Measurements from ENCODE around the gene STARD7.

GRCh38 chr2:96146881-96147592 is 61.6 kb downstream of the STARD7 start:
- TF ChIP-seq CTCF (IDR thresholded peaks at IDR 0.05) (no peak), POLR2A (IDR thresholded peaks at IDR 0.05) (no peak), EP300 (IDR thresholded peaks at IDR 0.05) (no peak)

All from sigmoid colon (tissue), 4 donors.